ENCODE measurements around the gene HIPK1. TPM values are rescaled to one million over a fixed set of nuclear protein-coding genes. Genes with fewer than 3 reads are reported as not detected.

HIPK1 gene
- total and polyA plus RNA-seq, 10 of the 15 experiments (the other 5 are each of a cell fraction or from before 2014, with no cell fraction given), result 4.2 to 33.9 (median 11.4) TPM

DNA sequence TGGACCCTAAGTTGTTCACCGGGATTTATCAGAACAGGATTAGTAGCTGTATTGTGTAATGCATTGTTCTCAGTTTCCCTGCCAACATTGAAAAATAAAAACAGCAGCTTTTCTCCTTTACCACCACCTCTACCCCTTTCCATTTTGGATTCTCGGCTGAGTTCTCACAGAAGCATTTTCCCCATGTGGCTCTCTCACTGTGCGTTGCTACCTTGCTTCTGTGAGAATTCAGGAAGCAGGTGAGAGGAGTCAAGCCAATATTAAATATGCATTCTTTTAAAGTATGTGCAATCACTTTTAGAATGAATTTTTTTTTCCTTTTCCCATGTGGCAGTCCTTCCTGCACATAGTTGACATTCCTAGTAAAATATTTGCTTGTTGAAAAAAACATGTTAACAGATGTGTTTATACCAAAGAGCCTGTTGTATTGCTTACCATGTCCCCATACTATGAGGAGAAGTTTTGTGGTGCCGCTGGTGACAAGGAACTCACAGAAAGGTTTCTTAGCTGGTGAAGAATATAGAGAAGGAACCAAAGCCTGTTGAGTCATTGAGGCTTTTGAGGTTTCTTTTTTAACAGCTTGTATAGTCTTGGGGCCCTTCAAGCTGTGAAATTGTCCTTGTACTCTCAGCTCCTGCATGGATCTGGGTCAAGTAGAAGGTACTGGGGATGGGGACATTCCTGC, 46.2 kb downstream of the HIPK1 start:
- Histone ChIP-seq H3K36me3 (ENCODE audit: control insufficient read depth in 2 of 2, insufficient read depth in 2 of 2, low read length in 1 of 2) (peaks cover 7 to 12% of the 10 kb centered on the region in 2 experiments), H3K79me2 (ENCODE audit: control insufficient read depth, insufficient read depth, low read length) (no peaks in the 10 kb centered on the region), H3K4me1 (ENCODE audit: control insufficient read depth, insufficient read depth, low read length) (peaks cover 3% of the 10 kb centered on the region; the same call in 1 of the 2 replicates), H3K9me3 (replicated peaks; ENCODE audit: control insufficient read depth, insufficient read depth, low read length) (no peaks in the 10 kb centered on the region), H3K9ac (ENCODE audit: control insufficient read depth, insufficient read depth, low read length) (no peak overlapping the region), H3K27me3 (replicated peaks in 1 of 2; ENCODE audit: control insufficient read depth in 2 of 2, insufficient read depth in 2 of 2, low read length in 1 of 2) (no peaks in the 10 kb centered on the region), H4K20me1 (ENCODE audit: control insufficient read depth, insufficient read depth) (no peaks in the 10 kb centered on the region), H3K27ac (ENCODE audit: control insufficient read depth, insufficient read depth) (no peak overlapping the region), H3K4me2 (ENCODE audit: control insufficient read depth, insufficient read depth) (no peak overlapping the region), H3K4me3 (no peak overlapping the region), H2AFZ (ENCODE audit: control insufficient read depth, low read depth, low read length) (no peak overlapping the region)
- RAD21 ChIA-PET (ENCODE audit: unreplicated experiment), result interaction anchor here (1.0 to 6.9 kb wide), 4 partner anchors 11 to 306 kb away, joined by 3 to 96 read pairs (median 8); no protein-coding TSS in a partner anchor
- TF ChIP-seq, protein P1, sequence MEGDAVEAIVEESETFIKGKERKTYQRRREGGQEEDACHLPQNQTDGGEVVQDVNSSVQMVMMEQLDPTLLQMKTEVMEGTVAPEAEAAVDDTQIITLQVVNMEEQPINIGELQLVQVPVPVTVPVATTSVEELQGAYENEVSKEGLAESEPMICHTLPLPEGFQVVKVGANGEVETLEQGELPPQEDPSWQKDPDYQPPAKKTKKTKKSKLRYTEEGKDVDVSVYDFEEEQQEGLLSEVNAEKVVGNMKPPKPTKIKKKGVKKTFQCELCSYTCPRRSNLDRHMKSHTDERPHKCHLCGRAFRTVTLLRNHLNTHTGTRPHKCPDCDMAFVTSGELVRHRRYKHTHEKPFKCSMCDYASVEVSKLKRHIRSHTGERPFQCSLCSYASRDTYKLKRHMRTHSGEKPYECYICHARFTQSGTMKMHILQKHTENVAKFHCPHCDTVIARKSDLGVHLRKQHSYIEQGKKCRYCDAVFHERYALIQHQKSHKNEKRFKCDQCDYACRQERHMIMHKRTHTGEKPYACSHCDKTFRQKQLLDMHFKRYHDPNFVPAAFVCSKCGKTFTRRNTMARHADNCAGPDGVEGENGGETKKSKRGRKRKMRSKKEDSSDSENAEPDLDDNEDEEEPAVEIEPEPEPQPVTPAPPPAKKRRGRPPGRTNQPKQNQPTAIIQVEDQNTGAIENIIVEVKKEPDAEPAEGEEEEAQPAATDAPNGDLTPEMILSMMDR (IDR thresholded peaks at IDR 0.05 in 2 of 3, conservative IDR thresholded peaks at IDR 0.05 in 1 of 3; ENCODE audit: control insufficient read depth in 2 of 3, extremely low read depth in 1 of 3, insufficient read depth in 1 of 3, low read depth in 3 of 3, low read length in 3 of 3), result no peak
- TF ChIP-seq YY1 (IDR thresholded peaks at IDR 0.05; ENCODE audit: low read depth, low read length) (no peak), ZNF24 (IDR thresholded peaks at IDR 0.05) (no peak), RUNX3 (IDR thresholded peaks at IDR 0.05; ENCODE audit: low read length) (peak; percentile 55), CBFB (IDR thresholded peaks at IDR 0.05; ENCODE audit: low read depth) (no peak)
- TF ChIP-seq, protein P2, sequence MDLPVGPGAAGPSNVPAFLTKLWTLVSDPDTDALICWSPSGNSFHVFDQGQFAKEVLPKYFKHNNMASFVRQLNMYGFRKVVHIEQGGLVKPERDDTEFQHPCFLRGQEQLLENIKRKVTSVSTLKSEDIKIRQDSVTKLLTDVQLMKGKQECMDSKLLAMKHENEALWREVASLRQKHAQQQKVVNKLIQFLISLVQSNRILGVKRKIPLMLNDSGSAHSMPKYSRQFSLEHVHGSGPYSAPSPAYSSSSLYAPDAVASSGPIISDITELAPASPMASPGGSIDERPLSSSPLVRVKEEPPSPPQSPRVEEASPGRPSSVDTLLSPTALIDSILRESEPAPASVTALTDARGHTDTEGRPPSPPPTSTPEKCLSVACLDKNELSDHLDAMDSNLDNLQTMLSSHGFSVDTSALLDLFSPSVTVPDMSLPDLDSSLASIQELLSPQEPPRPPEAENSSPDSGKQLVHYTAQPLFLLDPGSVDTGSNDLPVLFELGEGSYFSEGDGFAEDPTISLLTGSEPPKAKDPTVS (IDR thresholded peaks at IDR 0.05; ENCODE audit: low read depth, low read length), result no peak
- TF ChIP-seq, protein P3, sequence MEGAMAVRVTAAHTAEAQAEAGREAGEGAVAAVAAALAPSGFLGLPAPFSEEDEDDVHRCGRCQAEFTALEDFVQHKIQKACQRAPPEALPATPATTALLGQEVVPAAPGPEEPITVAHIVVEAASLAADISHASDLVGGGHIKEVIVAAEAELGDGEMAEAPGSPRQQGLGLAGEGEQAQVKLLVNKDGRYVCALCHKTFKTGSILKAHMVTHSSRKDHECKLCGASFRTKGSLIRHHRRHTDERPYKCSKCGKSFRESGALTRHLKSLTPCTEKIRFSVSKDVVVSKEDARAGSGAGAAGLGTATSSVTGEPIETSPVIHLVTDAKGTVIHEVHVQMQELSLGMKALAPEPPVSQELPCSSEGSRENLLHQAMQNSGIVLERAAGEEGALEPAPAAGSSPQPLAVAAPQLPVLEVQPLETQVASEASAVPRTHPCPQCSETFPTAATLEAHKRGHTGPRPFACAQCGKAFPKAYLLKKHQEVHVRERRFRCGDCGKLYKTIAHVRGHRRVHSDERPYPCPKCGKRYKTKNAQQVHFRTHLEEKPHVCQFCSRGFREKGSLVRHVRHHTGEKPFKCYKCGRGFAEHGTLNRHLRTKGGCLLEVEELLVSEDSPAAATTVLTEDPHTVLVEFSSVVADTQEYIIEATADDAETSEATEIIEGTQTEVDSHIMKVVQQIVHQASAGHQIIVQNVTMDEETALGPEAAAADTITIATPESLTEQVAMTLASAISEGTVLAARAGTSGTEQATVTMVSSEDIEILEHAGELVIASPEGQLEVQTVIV (IDR thresholded peaks at IDR 0.05; ENCODE audit: borderline replicate concordance, partially characterized antibody), result no peak
- BruUV-seq (replicated peaks), result no TSS peak
- intact Hi-C loops (cut with micrococcal nuclease; ENCODE audit: unreplicated experiment) (loop anchor here (5.0 kb wide), 2 partner anchors 138 to 242 kb away; no protein-coding TSS in a partner anchor), in situ Hi-C loops (cut with MboI) (loop anchor here (10.0 kb wide), 1 partner anchor 579 kb away; no protein-coding TSS in a partner anchor)
- SMC1A ChIA-PET (ENCODE audit: uncharacterized antibody, unreplicated experiment), result interaction anchor here (1.0 to 8.4 kb wide), 6 partner anchors 13 to 309 kb away, joined by 3 to 157 read pairs (median 8); no protein-coding TSS in a partner anchor
- DNase-seq (ENCODE audit: low read depth, low spot score) (no peak), FAIRE-seq (no peak), ATAC-seq (peak; percentile 36)
- POLR2A ChIA-PET, result interaction anchor here (0.6 kb wide), 1 partner anchor 129 kb away, joined by 5 read pairs; no protein-coding TSS in a partner anchor
- CTCF ChIA-PET, result interaction anchor here (0.8 to 8.7 kb wide), 6 partner anchors 8 to 307 kb away, joined by 3 to 235 read pairs (median 3); no protein-coding TSS in a partner anchor
- 58% methylated on average over 4 of the region's 4 CpGs for WGBS (ENCODE audit: insufficient coverage, insufficient replicate concordance, low lambda C conversion rate, missing lambda C conversion rate)

Data from GM12878 (cell line).